Liver (tissue), 9 donors: ENCODE results near the gene RGS3. TPM values are rescaled to one million over a fixed set of nuclear protein-coding genes. Genes with fewer than 3 reads are reported as not detected.

Experiments used
- DNase-seq: peaks from one replicate; pipeline ENCODE4 v3.0.0-alpha.2; 2017; ENCODE audit warnings: low spot score
- H3K27ac ChIP-seq, 2 donors: one replicate each; pipeline ENCODE4 v1.7.0; 2013; ENCODE audit warnings: inconsistent platforms in 2 of 2, low read length in 2 of 2, control low read depth in 1 of 2, low read depth in 1 of 2, mild to moderate bottlenecking in 1 of 2
- H3K27me3 ChIP-seq, 4 donors: one replicate each; pipeline versions ENCODE4 v1.6.1 to v1.7.0; 2013; ENCODE audit warnings: low read length in 3 of 4, inconsistent platforms in 1 of 4, mild to moderate bottlenecking in 1 of 4, moderate library complexity in 1 of 4; ENCODE audit not compliant: control insufficient read depth in 4 of 4, insufficient read depth in 4 of 4
- H3K36me3 ChIP-seq, 4 donors: one replicate each; pipeline versions ENCODE4 v1.6.1 to v1.7.0; 2013; ENCODE audit warnings: low read length in 3 of 4, mild to moderate bottlenecking in 3 of 4, low read depth in 1 of 4, moderate library complexity in 1 of 4; ENCODE audit not compliant: control insufficient read depth in 4 of 4, insufficient read depth in 3 of 4
- H3K4me1 ChIP-seq, 4 donors: one replicate each; pipeline versions ENCODE4 v1.6.1 to v1.7.0; 2013; ENCODE audit warnings: low read length in 3 of 4, mild to moderate bottlenecking in 3 of 4, moderate library complexity in 1 of 4; ENCODE audit not compliant: control insufficient read depth in 4 of 4, insufficient read depth in 4 of 4
- H3K4me3 ChIP-seq, 3 donors: one replicate each; pipeline versions ENCODE4 v1.6.1 to v1.7.0; 2013; ENCODE audit warnings: low read length in 3 of 3, control low read depth in 1 of 3, low read depth in 1 of 3, mild to moderate bottlenecking in 1 of 3
- H3K9ac ChIP-seq, 2 donors: one replicate each; pipeline ENCODE4 v1.7.0; 2013; ENCODE audit warnings: low read length in 2 of 2, mild to moderate bottlenecking in 2 of 2, moderate library complexity in 2 of 2, control low read depth in 1 of 2, low read depth in 1 of 2
- H3K9me3 ChIP-seq, 4 donors: one replicate each; pipeline versions ENCODE4 v1.6.1 to v1.7.0; 2013; ENCODE audit warnings: low read length in 3 of 4; ENCODE audit not compliant: control insufficient read depth in 4 of 4
- ATF3 ChIP-seq: IDR thresholded peaks from 2 replicates; pipeline ENCODE4 v1.6.1; 2016; ENCODE audit warnings: antibody characterized with exemption
- CTCF ChIP-seq: fragments of 150-350 bp; IDR thresholded peaks from 2 replicates; pipeline ENCODE4 v1.5.1; 2017; ENCODE audit warnings: improper control_type of control experiment, low read depth, low read length; ENCODE audit not compliant: missing input control
- EGR1 ChIP-seq, 2 donors: IDR thresholded peaks; 2 replicates each; pipeline ENCODE4 v1.6.1; 2016 to 2018; ENCODE audit warnings: antibody characterized with exemption in 2 of 2, low read depth in 2 of 2
- FOXA1 ChIP-seq: IDR thresholded peaks from 2 replicates; pipeline ENCODE4 v1.6.1; 2016; ENCODE audit warnings: antibody characterized with exemption
- FOXA2 ChIP-seq: IDR thresholded peaks from 2 replicates; pipeline ENCODE4 v1.6.1; 2016; ENCODE audit warnings: antibody characterized with exemption
- HNF4A ChIP-seq, 2 donors: conservative IDR thresholded peaks; 2 replicates each; pipeline ENCODE4 v1.6.1; 2016; ENCODE audit warnings: antibody characterized with exemption in 2 of 2, mild to moderate bottlenecking in 2 of 2
- JUND ChIP-seq, 2 donors: IDR thresholded peaks; 2 replicates each; pipeline ENCODE4 v1.6.1; 2016; ENCODE audit warnings: antibody characterized with exemption in 2 of 2
- MAX ChIP-seq: IDR thresholded peaks from 2 replicates; pipeline ENCODE4 v1.6.1; 2016; ENCODE audit warnings: antibody characterized with exemption
- NR2F2 ChIP-seq: IDR thresholded peaks from 2 replicates; pipeline ENCODE4 v1.6.1; 2016; ENCODE audit warnings: antibody characterized with exemption
- RAD21 ChIP-seq, 2 donors: IDR thresholded peaks; 2 replicates each; pipeline ENCODE4 v1.6.1; 2016; ENCODE audit warnings: antibody characterized with exemption in 2 of 2, mild to moderate bottlenecking in 2 of 2
- REST ChIP-seq: IDR thresholded peaks from 2 replicates; pipeline ENCODE4 v1.6.1; 2016; ENCODE audit warnings: antibody characterized with exemption, mild to moderate bottlenecking
- RXRA ChIP-seq, 2 donors: IDR thresholded peaks; 2 replicates each; pipeline ENCODE4 v1.6.1; 2017 to 2018; ENCODE audit warnings: antibody characterized with exemption in 2 of 2, mild to moderate bottlenecking in 1 of 2
- SP1 ChIP-seq: IDR thresholded peaks from 2 replicates; pipeline ENCODE4 v1.6.1; 2018; ENCODE audit warnings: antibody characterized with exemption, mild to moderate bottlenecking
- YY1 ChIP-seq: IDR thresholded peaks from 2 replicates; pipeline ENCODE4 v1.6.1; 2016; ENCODE audit warnings: antibody characterized with exemption, mild to moderate bottlenecking
- ZBTB33 ChIP-seq: IDR thresholded peaks from 2 replicates; pipeline ENCODE4 v1.6.1; 2016; ENCODE audit warnings: antibody characterized with exemption
- WGBS: extraction: QIAGEN DNeasy Blood & Tissue Kit; methylation state at CpG from one replicate; pipeline ENCODE4 v1.1.7; 2013; 5-methylcytosine and 5-hydroxymethylcytosine counted together
- polyA plus RNA-seq, 2 donors: library from polyadenylated mRNA; stranded (reverse) in 1 of 2; unstranded in 1 of 2; fragments of 200-250 nt in 1 of 2; fragments of >200 nt in 1 of 2; fragmentation: Nextera tagmentation in 1 of 2; extraction: Ambion mirVana in 1 of 2; gene quantifications; one replicate each; pipeline versions ENCODE4 v1.2.1 to v1.2.3, GENCODE V29; 2013 to 2015
- total RNA-seq, 2 donors: library from RNA; depleted of rRNA; stranded (reverse); fragments of >200 nt; gene quantifications; one replicate each; pipeline ENCODE4 v1.2.3, GENCODE V29; 2014
- donor health status: healthy.
- donor health status: healthy.
- donor health status: healthy.
- donor health status: healthy.
- donor health status: healthy.

The RGS3 gene
- total and polyA plus RNA-seq, 4 donors: 13.0 to 65.0 (median 28.3) TPM

- H3K4me1 ChIP-seq: peaks cover 0 to 21% (median 4%) of the 10 kb centered on the region in 4 donors
- no peak overlapping the region for H3K4me3 ChIP-seq
- no peak overlapping the region for H3K9ac ChIP-seq
- 89% methylated on average over 8 of the region's 8 CpGs for WGBS
- DNase-seq: no peak
- H3K9me3 ChIP-seq: no peaks in the 10 kb centered on the region
- peaks cover 0 to 7% (median 3%) of the 10 kb centered on the region in 4 donors for H3K36me3 ChIP-seq
- H3K27me3 ChIP-seq: no peaks in the 10 kb centered on the region
- TF ChIP-seq HNF4A (conservative IDR thresholded peaks at IDR 0.05) (no peak), ATF3 (no peak), RAD21 (IDR thresholded peaks at IDR 0.05) (no peak), ZBTB33 (no peak), SP1 (no peak), REST (no peak), RXRA (IDR thresholded peaks at IDR 0.05) (no peak), FOXA2 (no peak), CTCF (no peak), EGR1 (IDR thresholded peaks at IDR 0.05; ENCODE audit: low read depth in 2 of 2) (no peak), YY1 (no peak), MAX (no peak), FOXA1 (no peak), JUND (IDR thresholded peaks at IDR 0.05) (no peak)
- no peak overlapping the region for H3K27ac ChIP-seq
These were observed 59.3 kb downstream of the RGS3 start for GRCh38 chr9:113522858-113523257.

GRCh38 chr9:113523421-113524141 is 60.1 kb downstream of the RGS3 start:
- Histone ChIP-seq H3K4me1 (peaks cover 0 to 21% (median 4%) of the 10 kb centered on the region in 4 donors), H3K27ac (peak overlapping the region in 1 of 2 donors; percentile 10), H3K27me3 (no peaks in the 10 kb centered on the region), H3K4me3 (no peak overlapping the region), H3K9ac (no peak overlapping the region), H3K9me3 (no peaks in the 10 kb centered on the region), H3K36me3 (peaks cover 0 to 7% (median 3%) of the 10 kb centered on the region in 4 donors)
- no peak for DNase-seq
- TF ChIP-seq YY1: no peak
- peak; percentile 82 for TF ChIP-seq NR2F2
- TF ChIP-seq JUND (IDR thresholded peaks at IDR 0.05): no peak
- TF ChIP-seq RAD21 (IDR thresholded peaks at IDR 0.05): peak in 1 of 2 donors; percentile 21
- TF ChIP-seq ATF3: no peak
- WGBS: 62% methylated on average over 19 of the region's 19 CpGs
